Left hindlimb (tissue), 1 donor: ENCODE results near the gene TLL1.

Experiments used
- DNase-seq: peaks from one replicate; pipeline ENCODE4 v3.0.0-alpha.2; 2018

Gene TLL1

GRCh38 chr4:165905405-165906027 lies 32.5 kb downstream of the TLL1 start:
- DNase-seq = no peak

- no peak for DNase-seq
These were observed 33.2 kb downstream of the TLL1 start for GRCh38 chr4:165906272-165906671.

- peak; percentile 32 for DNase-seq
These were observed 36.9 kb downstream of the TLL1 start for GRCh38 chr4:165909947-165910346.

- no peak for DNase-seq
These were observed 42.2 kb downstream of the TLL1 start for GRCh38 chr4:165915215-165915614.

DNA sequence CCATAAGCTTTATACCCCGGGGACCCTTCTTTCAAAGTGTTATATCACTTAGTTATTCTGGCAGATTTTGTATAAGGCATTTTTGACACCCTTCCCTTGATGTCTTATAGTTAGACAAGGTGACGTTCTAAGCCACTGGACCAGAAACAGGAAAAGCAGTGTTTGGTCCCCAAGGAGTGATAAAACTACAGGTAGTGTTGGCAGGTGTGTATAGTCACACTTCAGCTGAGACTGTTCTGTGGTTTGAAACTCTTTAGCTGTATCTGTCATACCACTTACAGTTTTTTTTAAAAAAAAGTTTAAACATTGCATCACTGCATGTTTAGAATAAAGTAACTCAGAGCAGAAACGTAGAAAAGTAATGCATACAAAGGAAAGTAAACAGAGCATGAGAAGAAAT lies 48.5 kb downstream of the TLL1 start:
- no peak for DNase-seq

GRCh38 chr4:165922747-165923146 lies 49.7 kb downstream of the TLL1 start:
- no peak for DNase-seq

DNA sequence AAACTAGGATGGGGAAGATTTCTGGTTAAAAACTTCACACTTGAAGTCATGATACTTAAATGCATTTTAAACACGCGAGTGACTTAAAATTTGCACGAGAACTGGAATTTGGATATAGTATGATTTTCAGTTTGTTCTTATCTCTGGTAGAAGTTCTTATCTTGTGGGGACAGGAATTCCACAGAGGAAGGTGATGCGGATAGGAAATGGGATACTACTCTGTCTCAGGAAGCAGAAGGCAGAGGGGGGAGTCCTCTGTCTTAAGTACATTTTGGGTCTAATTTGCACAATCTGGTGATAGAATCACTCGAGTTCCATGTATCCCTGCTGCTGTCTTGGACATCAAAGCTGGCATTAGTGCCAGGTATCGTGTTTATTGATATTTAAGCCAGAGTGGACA lies 53.3 kb downstream of the TLL1 start:
- no peak for DNase-seq

DNA sequence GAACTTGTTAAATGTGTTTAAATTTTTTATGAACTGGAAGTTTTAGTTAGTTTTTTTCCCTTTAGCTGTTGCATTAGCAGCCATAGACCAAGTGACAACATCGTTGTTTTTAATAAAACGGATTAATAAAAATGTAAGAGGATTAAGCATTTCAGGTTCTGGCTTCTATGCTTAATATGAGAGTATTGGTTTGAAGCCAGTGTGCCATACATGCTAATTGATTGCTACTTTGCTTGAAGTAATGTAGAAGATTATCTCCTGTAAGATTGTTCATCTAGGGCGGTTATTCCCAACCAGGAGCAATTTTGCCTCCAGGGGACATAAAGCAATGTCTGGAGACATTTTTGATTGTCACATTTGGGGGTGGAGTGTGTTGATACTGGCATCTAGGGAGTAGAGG lies 54.3 kb downstream of the TLL1 start:
- DNase-seq = no peak

GRCh38 chr4:165927815-165928214 lies 54.8 kb downstream of the TLL1 start:
- no peak for DNase-seq

DNA sequence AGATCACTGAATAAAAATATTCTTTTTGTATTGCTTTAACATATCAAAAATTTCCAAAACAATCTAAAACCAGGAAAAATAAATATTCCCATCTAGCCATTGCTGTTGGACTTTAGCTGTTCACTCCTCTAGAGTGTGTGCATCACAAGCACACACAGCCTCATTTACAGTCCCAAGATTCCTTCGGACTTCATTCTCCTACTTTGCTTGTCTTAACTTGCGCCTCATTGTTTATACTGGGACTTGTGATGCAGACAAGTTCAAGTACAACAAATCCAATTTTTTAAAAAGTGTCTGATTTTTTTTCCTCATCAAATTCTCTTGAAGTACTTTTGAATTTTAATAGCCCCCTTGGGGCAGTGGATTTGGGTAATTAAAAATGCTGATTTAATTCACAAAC lies 55.6 kb downstream of the TLL1 start:
- no peak for DNase-seq

- no peak for DNase-seq
These were observed 56.6 kb downstream of the TLL1 start for GRCh38 chr4:165929662-165930061.

DNA sequence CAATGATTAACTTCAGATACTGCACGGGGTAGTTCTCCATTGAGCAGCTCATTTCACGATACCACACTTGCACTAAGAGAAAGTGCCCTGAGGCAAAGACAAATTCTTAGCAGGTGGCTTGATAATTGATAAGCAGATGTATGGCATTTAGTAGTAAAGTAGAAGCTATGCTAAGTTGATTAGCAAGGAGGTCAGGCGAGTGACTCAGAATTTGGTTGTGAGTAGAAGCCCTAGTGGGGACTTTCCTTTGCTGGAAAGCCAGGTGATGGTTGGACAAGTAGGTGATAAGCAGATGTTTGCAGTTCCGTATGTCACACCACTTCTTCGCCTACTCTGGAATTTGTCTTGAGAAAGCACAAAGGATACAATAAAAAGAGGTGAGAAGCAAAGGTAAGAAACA lies 58.7 kb downstream of the TLL1 start:
- DNase-seq = no peak

GRCh38 chr4:165944900-165945299 lies 71.9 kb downstream of the TLL1 start:
- DNase-seq = no peak

- no peak for DNase-seq
These were observed 73.0 kb downstream of the TLL1 start for GRCh38 chr4:165945991-165946390.

DNA sequence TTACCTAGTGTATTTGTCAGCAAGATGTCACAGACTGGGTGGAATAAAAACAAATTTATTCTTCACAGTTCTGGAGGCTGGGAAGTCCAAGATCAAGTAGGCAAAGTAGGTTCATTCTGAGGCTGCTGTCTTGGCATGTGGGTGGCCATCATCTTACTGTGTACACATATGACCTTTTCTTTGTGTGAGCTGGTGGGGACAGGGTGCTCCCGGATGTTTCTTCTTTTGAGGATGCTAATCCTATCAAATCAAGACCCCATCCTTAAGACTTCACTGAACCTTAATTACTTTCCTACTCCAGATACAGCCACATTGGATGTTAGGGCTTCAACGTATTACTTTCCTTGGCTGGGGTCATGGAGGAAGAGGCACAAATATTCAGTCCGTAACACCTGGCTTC lies 74.0 kb downstream of the TLL1 start:
- DNase-seq = no peak

DNA sequence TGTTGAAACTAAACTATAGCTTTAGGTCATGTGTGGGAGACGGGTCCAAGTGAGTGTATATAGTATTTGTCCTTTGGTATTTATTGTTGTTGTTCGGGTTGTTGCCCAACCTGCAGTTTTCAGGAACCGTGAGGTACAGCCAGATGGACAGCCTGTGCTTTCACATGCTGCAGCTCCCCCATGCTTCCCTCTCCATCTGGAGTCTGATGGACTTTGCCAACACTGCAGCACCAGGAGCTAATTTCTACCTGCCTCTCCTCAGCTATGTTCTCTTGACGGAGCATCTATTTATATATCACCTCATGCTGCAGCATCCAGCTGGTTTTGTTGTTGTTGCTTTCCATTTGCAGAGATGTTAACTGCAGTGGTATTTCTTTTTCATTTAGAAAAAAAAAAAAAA lies 80.1 kb downstream of the TLL1 start:
- DNase-seq = no peak

GRCh38 chr4:165963621-165964020 lies 90.6 kb downstream of the TLL1 start:
- DNase-seq = no peak

DNA sequence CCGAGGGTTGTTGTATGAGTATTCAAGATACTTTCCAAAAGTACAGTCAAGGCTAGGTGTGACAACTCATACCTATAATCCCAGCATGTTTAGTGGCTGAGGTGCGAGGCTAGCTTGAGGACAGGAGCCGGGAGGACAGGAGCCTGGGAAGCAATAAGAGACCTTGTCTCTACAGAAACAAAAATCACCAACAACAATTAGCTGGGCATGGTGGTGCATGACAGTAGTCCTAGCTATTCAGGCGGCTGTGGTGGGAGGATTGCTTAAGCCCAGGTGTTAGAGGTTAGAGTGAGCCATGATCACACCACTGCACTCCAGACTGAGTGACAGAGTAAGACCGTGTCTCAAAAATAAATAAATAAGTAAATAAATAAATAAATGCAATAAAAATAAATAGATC lies 91.6 kb downstream of the TLL1 start:
- DNase-seq = no peak

DNA sequence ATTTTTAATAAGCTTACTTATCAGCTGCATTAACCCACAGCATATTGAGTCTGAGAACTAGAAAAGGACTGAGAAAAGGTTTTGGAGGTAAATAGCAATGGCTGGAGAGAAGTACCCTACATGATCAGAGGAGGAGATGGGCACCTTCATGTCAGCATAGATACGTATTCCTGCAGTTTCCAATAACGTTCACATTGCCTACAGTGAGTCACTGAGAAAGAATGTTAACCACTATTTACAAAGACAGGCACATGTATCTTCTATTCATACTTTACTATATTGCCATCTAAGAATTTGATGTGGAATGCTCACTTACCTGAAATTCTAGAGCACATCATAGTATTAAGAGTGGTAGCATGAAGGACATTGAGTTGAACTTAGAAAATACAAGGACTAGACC lies 92.5 kb downstream of the TLL1 start:
- DNase-seq = no peak

DNA sequence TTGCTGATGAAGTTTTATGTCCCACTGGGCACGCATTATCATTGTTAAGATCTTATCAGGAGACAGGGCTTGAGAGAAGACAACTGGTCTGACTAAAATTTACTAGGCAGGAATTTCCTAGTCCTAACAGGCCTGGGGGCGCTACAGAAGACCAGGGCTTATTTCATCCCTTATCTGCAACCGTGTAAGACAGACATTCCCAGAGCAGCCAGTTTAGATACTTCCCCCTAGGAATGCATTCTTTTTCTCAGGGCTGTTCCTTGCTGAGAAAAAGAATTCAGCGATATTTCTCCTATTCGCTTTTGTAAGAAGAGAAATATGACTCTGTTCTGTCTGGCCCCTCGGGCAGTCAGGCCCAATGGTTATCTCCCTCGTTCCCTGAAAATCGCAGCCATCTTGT lies 93.8 kb downstream of the TLL1 start:
- no peak for DNase-seq

GRCh38 chr4:165967486-165967885 lies 94.4 kb downstream of the TLL1 start:
- no peak for DNase-seq

DNA sequence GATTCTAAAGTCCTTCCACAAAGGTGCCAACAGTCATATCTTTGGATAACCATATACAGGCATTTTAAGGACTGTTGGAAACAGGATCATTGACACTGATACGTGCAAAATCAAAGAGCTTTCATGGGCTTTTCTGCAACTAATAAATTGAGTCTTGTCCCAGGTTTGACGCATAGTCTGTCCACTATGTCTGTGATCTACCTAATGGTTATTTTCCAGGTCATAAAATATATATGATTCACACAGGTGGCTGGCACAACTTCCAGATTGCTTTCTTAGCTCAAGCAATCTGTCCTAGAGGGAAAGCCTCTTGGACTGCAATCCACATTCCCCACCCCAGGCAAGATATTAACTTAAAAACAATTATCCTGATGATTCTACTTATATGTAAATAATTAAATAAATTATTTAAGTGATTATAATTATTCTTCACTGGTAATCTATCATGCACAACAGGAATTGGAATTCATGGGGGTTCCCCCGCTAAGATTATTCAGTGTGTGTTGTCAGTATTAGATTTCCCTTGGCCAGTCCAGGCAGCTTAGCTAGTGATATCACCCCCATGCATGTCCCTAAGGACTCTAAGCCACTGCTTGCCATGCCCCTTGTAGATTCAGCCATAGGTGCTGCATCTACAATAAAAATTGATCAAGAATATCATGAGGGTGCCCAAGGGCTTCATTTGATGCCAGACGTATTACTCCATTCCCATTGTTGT lies 97.8 kb downstream of the TLL1 start:
- no peak for DNase-seq

GRCh38 chr4:165971446-165971845 lies 98.4 kb downstream of the TLL1 start:
- DNase-seq = no peak

GRCh38 chr4:165971933-165972332 lies 98.9 kb downstream of the TLL1 start:
- DNase-seq = no peak

GRCh38 chr4:165972747-165973146 lies 99.7 kb downstream of the TLL1 start:
- DNase-seq = no peak
